CD8-positive, alpha-beta memory T cell (primary cell): Measurements from ENCODE around the gene PPP1R36. TPM values are rescaled to one million over a fixed set of nuclear protein-coding genes. Genes with fewer than 3 reads are reported as not detected.
A peak's percentile ranks its signal among the peaks of the same experiment; 100 is the strongest.
"Not testable (repeated sequence)": the region's sequence is repeated elsewhere in the genome, so short reads cannot be mapped to it uniquely, and the experiment has no call there.

Experiments
- CTCF ChIA-PET: fragments of 350-600 bp; sonication (Branson Sonifier 250); formaldehyde crosslinking; loops from one replicate; lab custom pipeline; 2021; ENCODE audit warnings: antibody characterized with exemption; lab: Charles Lee
- POLR2A ChIA-PET: fragments of 350-600 bp; sonication (Branson Sonifier 250); formaldehyde crosslinking; loops from one replicate; lab custom pipeline; 2021; ENCODE audit warnings: antibody characterized with exemption; lab: Charles Lee
- DNase-seq, 5 donors: peaks; one replicate each; pipeline versions ENCODE4 v3.0.0 to v3.0.0-alpha.2; 2020 to 2022; ENCODE audit warnings: mixed read lengths in 1 of 5
- H3K27ac ChIP-seq: one replicate; pipeline ENCODE4 v1.7.0; 2013; ENCODE audit warnings: low read depth, mild to moderate bottlenecking, low read length, moderate library complexity
- H3K27me3 ChIP-seq: 2 replicates; pipeline ENCODE4 v1.7.0; 2013; ENCODE audit warnings: low read length, mild to moderate bottlenecking; ENCODE audit not compliant: insufficient read depth, poor library complexity, severe bottlenecking
- H3K36me3 ChIP-seq: 2 replicates; pipeline ENCODE4 v1.7.0; 2013; ENCODE audit warnings: mild to moderate bottlenecking, low read length, moderate library complexity; ENCODE audit not compliant: insufficient read depth
- H3K4me1 ChIP-seq: 2 replicates; pipeline ENCODE4 v1.7.0; 2013; ENCODE audit warnings: mild to moderate bottlenecking, low read length, moderate library complexity; ENCODE audit not compliant: insufficient read depth
- H3K4me3 ChIP-seq: 2 replicates; pipeline ENCODE4 v1.7.0; 2013; ENCODE audit warnings: mild to moderate bottlenecking, low read length
- H3K9me3 ChIP-seq: 2 replicates; pipeline ENCODE4 v1.7.0; 2013; ENCODE audit warnings: mild to moderate bottlenecking, low read length
- H3K27ac Mint-ChIP-seq, 8 donors: one replicate each; pipeline ENCODE4 v1.8.0; 2020 to 2021; ENCODE audit warnings: mixed read lengths in 8 of 8, mild to moderate bottlenecking in 6 of 8, inconsistent platforms in 3 of 8, moderate library complexity in 3 of 8
- H3K27me3 Mint-ChIP-seq, 2 donors: one replicate each; pipeline ENCODE4 v1.8.0; 2020 to 2021; ENCODE audit warnings: mixed read lengths in 2 of 2, mild to moderate bottlenecking in 1 of 2, moderate library complexity in 1 of 2
- H3K36me3 Mint-ChIP-seq, 3 donors: one replicate each; pipeline ENCODE4 v1.8.0; 2020 to 2021; ENCODE audit warnings: mixed read lengths in 3 of 3, inconsistent platforms in 1 of 3, mild to moderate bottlenecking in 1 of 3
- H3K4me1 Mint-ChIP-seq, 3 donors: one replicate each; pipeline ENCODE4 v1.8.0; 2020 to 2021; ENCODE audit warnings: mixed read lengths in 3 of 3, inconsistent platforms in 1 of 3, mild to moderate bottlenecking in 1 of 3
- H3K4me3 Mint-ChIP-seq, 7 donors: one replicate each; pipeline ENCODE4 v1.8.0; 2020 to 2021; ENCODE audit warnings: mixed read lengths in 7 of 7, mild to moderate bottlenecking in 6 of 7, moderate library complexity in 4 of 7, inconsistent platforms in 2 of 7
- H3K9me3 Mint-ChIP-seq, 5 donors: one replicate each; pipeline ENCODE4 v1.8.0; 2020 to 2022; ENCODE audit warnings: mixed read lengths in 5 of 5, mild to moderate bottlenecking in 3 of 5, moderate library complexity in 2 of 5, inconsistent platforms in 1 of 5
- polyA plus RNA-seq: library from polyadenylated mRNA; unstranded; fragments of 300-500 nt; fragmentation: Illumina TruSeq; gene quantifications from one replicate; pipeline ENCODE4 v1.2.3, GENCODE V29; 2021
- total RNA-seq, 2 experiments: library from RNA; stranded (reverse); gene quantifications; one replicate each; pipeline ENCODE4 v1.2.3, GENCODE V29; 2021

Gene PPP1R36
- total and polyA plus RNA-seq, 3 experiments from 2014 or later = 0.22 to 0.25 (median 0.24) TPM

GRCh38 chr14:64554556-64554955 is 4.8 kb downstream of the PPP1R36 start:
- H3K4me3 Mint-ChIP-seq = no peak overlapping the region
- POLR2A ChIA-PET = interaction anchor here (0.7 kb wide), 1 partner anchor 13 kb away, joined by 7 read pairs; no protein-coding TSS in a partner anchor
- peaks cover 7 to 9% (median 8%) of the 10 kb centered on the region in 3 donors for H3K4me1 Mint-ChIP-seq

GRCh38 chr14:64556526-64556925 is 6.8 kb downstream of the PPP1R36 start:
- no peak for DNase-seq
- H3K4me3 ChIP-seq = no peak overlapping the region
- POLR2A ChIA-PET = interaction anchor here (0.6 to 0.7 kb wide), 2 partner anchors 30 to 58 kb away, joined by 3 to 4 read pairs; no protein-coding TSS in a partner anchor

More at GRCh38 chr14:64554556-64554955, 4.8 kb downstream of the PPP1R36 start:
- no peak for DNase-seq
- no peaks in the 10 kb centered on the region for H3K27me3 ChIP-seq
- Mint-ChIP-seq H3K27me3 (peaks cover 0 to 2% of the 10 kb centered on the region in 2 donors), H3K9me3 (no peaks in the 10 kb centered on the region), H3K36me3 (no peaks in the 10 kb centered on the region), H3K27ac (peak overlapping the region in 1 of 8 donors; percentile 3)
- no peaks in the 10 kb centered on the region for H3K36me3 ChIP-seq
- no peak overlapping the region for H3K4me3 ChIP-seq
- H3K9me3 ChIP-seq = no peaks in the 10 kb centered on the region
- CTCF ChIA-PET = interaction anchor here (0.7 to 4.0 kb wide), 4 partner anchors 14 to 76 kb away, joined by 3 to 17 read pairs (median 3); partner anchors contain the start of gene HSPA2
- no peak overlapping the region for H3K27ac ChIP-seq
- H3K4me1 ChIP-seq = peaks cover 10% of the 10 kb centered on the region

GRCh38 chr14:64558216-64558615 is 8.5 kb downstream of the PPP1R36 start:
- DNase-seq, H3K27ac Mint-ChIP-seq, H3K36me3 ChIP-seq, H3K4me1 ChIP-seq, H3K36me3 Mint-ChIP-seq, H3K4me3 Mint-ChIP-seq, H3K9me3 Mint-ChIP-seq, H3K9me3 ChIP-seq, POLR2A ChIA-PET, CTCF ChIA-PET, H3K4me3 ChIP-seq, H3K27me3 Mint-ChIP-seq, H3K27ac ChIP-seq, H3K27me3 ChIP-seq: not testable (repeated sequence)
- peaks cover 0 to 11% (median 10%) of the 10 kb centered on the region in 3 donors for H3K4me1 Mint-ChIP-seq

More at GRCh38 chr14:64556526-64556925, 6.8 kb downstream of the PPP1R36 start:
- CTCF ChIA-PET = interaction anchor here (0.6 to 4.0 kb wide), 2 partner anchors 16 to 358 kb away, joined by 3 to 17 read pairs; partner anchors contain the start of gene HSPA2
- Mint-ChIP-seq H3K4me3 (no peak overlapping the region), H3K27me3 (peaks cover 0 to 2% of the 10 kb centered on the region in 2 donors), H3K9me3 (no peaks in the 10 kb centered on the region), H3K36me3 (no peaks in the 10 kb centered on the region), H3K27ac (peak overlapping the region in 1 of 8 donors; percentile 43), H3K4me1 (peaks cover 0 to 10% (median 8%) of the 10 kb centered on the region in 3 donors)
- Histone ChIP-seq H3K4me1 (peaks cover 6% of the 10 kb centered on the region), H3K27ac (no peak overlapping the region), H3K27me3 (no peaks in the 10 kb centered on the region), H3K9me3 (no peaks in the 10 kb centered on the region), H3K36me3 (no peaks in the 10 kb centered on the region)

- no peaks in the 10 kb centered on the region for H3K27me3 ChIP-seq
- no peak overlapping the region for H3K4me3 ChIP-seq
- peaks cover 0 to 11% (median 10%) of the 10 kb centered on the region in 3 donors for H3K4me1 Mint-ChIP-seq
- H3K27ac ChIP-seq = no peak overlapping the region
- no peak overlapping the region for H3K4me3 Mint-ChIP-seq
- no peak for DNase-seq
- ChIA-PET POLR2A (no interaction called here), CTCF (interaction anchor here (0.8 to 1.3 kb wide), 2 partner anchors 12 to 17 kb away, joined by 3 read pairs; no protein-coding TSS in a partner anchor)
- H3K36me3 ChIP-seq = no peaks in the 10 kb centered on the region
- peaks cover 0 to 2% (median 0%) of the 10 kb centered on the region in 3 donors for H3K36me3 Mint-ChIP-seq
- H3K9me3 Mint-ChIP-seq = no peaks in the 10 kb centered on the region
- no peak overlapping the region for H3K27ac Mint-ChIP-seq
- H3K4me1 ChIP-seq = peaks cover 6% of the 10 kb centered on the region
- H3K27me3 Mint-ChIP-seq = peaks cover 4% of the 10 kb centered on the region in 2 donors
- no peaks in the 10 kb centered on the region for H3K9me3 ChIP-seq
Measured at GRCh38 chr14:64561631-64562030, 11.9 kb downstream of the PPP1R36 start.

GRCh38 chr14:64562436-64562835 is 12.7 kb downstream of the PPP1R36 start:
- peaks cover 0 to 2% (median 0%) of the 10 kb centered on the region in 3 donors for H3K36me3 Mint-ChIP-seq
- ChIA-PET CTCF (no interaction called here), POLR2A (no interaction called here)
- no peaks in the 10 kb centered on the region for H3K9me3 Mint-ChIP-seq
- H3K4me3 Mint-ChIP-seq = no peak overlapping the region
- Histone ChIP-seq H3K27me3 (no peaks in the 10 kb centered on the region), H3K36me3 (no peaks in the 10 kb centered on the region), H3K4me1 (peaks cover 6% of the 10 kb centered on the region), H3K4me3 (no peak overlapping the region), H3K27ac (no peak overlapping the region), H3K9me3 (no peaks in the 10 kb centered on the region)
- H3K4me1 Mint-ChIP-seq = peaks cover 0 to 11% (median 10%) of the 10 kb centered on the region in 3 donors
- DNase-seq = no peak
- no peak overlapping the region for H3K27ac Mint-ChIP-seq
- H3K27me3 Mint-ChIP-seq = peaks cover 4 to 7% of the 10 kb centered on the region in 2 donors

GRCh38 chr14:64563696-64564095 is 13.9 kb downstream of the PPP1R36 start:
- CTCF ChIA-PET = no interaction called here
- H3K4me1 Mint-ChIP-seq = peaks cover 0 to 11% (median 10%) of the 10 kb centered on the region in 3 donors
- H3K9me3 ChIP-seq = no peaks in the 10 kb centered on the region

GRCh38 chr14:64566651-64567122 is 16.9 kb downstream of the PPP1R36 start:
- Histone ChIP-seq H3K27ac (no peak overlapping the region), H3K36me3 (no peaks in the 10 kb centered on the region), H3K4me3 (no peak overlapping the region), H3K27me3 (no peaks in the 10 kb centered on the region), H3K4me1 (no peaks in the 10 kb centered on the region), H3K9me3 (no peaks in the 10 kb centered on the region)
- DNase-seq = no peak
- POLR2A ChIA-PET = no interaction called here
- no peak overlapping the region for H3K27ac Mint-ChIP-seq
- H3K4me1 Mint-ChIP-seq = peaks cover 0 to 1% (median 0%) of the 10 kb centered on the region in 3 donors
- peaks cover 0 to 2% (median 0%) of the 10 kb centered on the region in 3 donors for H3K36me3 Mint-ChIP-seq
- CTCF ChIA-PET = no interaction called here
- no peaks in the 10 kb centered on the region for H3K9me3 Mint-ChIP-seq
- H3K4me3 Mint-ChIP-seq = no peak overlapping the region
- peaks cover 4 to 20% of the 10 kb centered on the region in 2 donors for H3K27me3 Mint-ChIP-seq

More at GRCh38 chr14:64563696-64564095, 13.9 kb downstream of the PPP1R36 start:
- H3K36me3 Mint-ChIP-seq = peaks cover 0 to 2% (median 0%) of the 10 kb centered on the region in 3 donors
- no peak overlapping the region for H3K4me3 Mint-ChIP-seq
- H3K36me3 ChIP-seq = no peaks in the 10 kb centered on the region
- peaks cover 6% of the 10 kb centered on the region for H3K4me1 ChIP-seq
- no peaks in the 10 kb centered on the region for H3K9me3 Mint-ChIP-seq
- POLR2A ChIA-PET = no interaction called here
- DNase-seq = no peak
- H3K4me3 ChIP-seq = no peak overlapping the region
- peaks cover 4 to 10% of the 10 kb centered on the region in 2 donors for H3K27me3 Mint-ChIP-seq
- H3K27me3 ChIP-seq = no peaks in the 10 kb centered on the region
- no peak overlapping the region for H3K27ac ChIP-seq
- no peak overlapping the region for H3K27ac Mint-ChIP-seq

- POLR2A ChIA-PET = no interaction called here
- no peak for DNase-seq
- CTCF ChIA-PET = no interaction called here
- peaks cover 0 to 2% (median 0%) of the 10 kb centered on the region in 3 donors for H3K36me3 Mint-ChIP-seq
- no peak overlapping the region for H3K4me3 Mint-ChIP-seq
- H3K27ac Mint-ChIP-seq = no peak overlapping the region
- H3K27ac ChIP-seq = no peak overlapping the region
- H3K27me3 Mint-ChIP-seq = peaks cover 1 to 20% of the 10 kb centered on the region in 2 donors
- H3K4me1 ChIP-seq = no peaks in the 10 kb centered on the region
- no peaks in the 10 kb centered on the region for H3K9me3 Mint-ChIP-seq
- H3K9me3 ChIP-seq = no peaks in the 10 kb centered on the region
- H3K4me3 ChIP-seq = no peak overlapping the region
- no peaks in the 10 kb centered on the region for H3K4me1 Mint-ChIP-seq
- H3K27me3 ChIP-seq = no peaks in the 10 kb centered on the region
- no peaks in the 10 kb centered on the region for H3K36me3 ChIP-seq
Measured at GRCh38 chr14:64569138-64569631, 19.4 kb downstream of the PPP1R36 start.
